DMS153 treated with DMSO at 0.1 percent for 48 hours (cell line): ENCODE measurements around the gene YES1.
A peak's percentile ranks its signal among the peaks of the same experiment; 100 is the strongest.

Experiments
- DNase-seq: peaks from one replicate; lab custom pipeline; 2025; ENCODE audit not compliant: unreplicated experiment; lab: John Stamatoyannopoulos, UW

YES1 gene

DNA sequence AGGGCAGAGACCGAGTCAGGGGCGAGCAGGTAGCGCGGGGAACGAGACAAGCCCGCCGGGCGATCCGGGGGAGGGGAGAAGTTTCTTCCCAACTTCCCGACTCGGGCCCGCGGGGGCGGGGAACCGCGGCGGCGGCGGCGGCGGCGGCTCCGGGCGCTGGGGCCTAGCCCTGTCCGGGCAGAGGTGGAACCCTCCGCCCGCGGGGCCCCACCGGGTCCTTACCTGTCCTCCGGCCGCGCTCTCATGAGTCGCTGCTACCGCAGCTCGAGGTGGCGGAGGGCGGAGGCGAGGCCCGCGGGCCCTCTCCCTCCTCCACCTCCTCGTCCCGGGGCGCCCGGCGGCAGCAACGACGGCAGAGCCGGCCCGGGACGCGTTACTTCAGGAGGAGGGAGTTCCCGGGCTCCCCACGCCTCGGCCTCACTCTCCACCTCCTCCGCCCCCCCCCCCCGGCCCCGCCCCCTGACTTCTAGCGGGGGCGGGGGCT, at the start of gene YES1:
TSS of gene YES1 (minus strand) at position 351 of the 484 bp plus-strand sequence. CDS start 55,415 bp downstream, outside the sequence.
- peak; percentile 7 for DNase-seq

DNA sequence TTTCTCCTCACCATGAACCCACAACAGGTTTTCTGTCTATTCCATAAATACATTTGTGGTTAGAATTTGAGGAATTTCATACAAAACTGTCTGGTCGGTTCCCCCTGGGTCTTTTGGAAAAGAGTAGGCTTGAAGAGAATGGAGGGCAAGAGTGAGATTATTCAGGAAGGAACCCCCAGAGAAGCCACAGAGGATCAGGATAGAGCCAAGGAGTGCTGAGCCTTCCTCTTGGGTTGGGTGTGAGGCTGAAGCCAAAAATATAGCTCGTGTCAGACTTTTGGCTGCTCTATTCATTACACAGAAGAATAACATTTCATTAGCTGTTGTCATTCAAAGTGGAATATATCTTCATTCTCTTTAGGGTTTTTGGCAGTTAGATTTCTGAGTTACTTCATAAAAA, 45.9 kb upstream of the YES1 start:
- DNase-seq: no peak

DNA sequence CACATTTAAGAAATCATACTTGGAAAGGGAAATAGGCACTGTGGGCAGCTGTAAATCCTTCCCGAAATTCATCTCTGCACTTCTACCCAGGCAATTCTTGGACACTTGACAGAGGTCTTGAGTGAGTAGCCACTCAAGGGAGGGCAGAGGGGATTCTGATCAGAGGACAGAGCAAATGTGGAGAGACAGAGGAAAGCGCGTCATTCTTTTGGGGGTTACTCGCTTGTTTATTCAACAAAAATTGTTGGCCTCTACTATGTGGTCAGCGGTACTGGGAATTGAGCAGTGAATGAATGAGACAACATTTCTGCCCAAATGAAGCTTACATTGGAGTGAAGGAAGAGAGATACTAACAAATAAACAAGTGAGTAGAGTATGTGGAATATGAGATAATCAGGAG, 41.4 kb upstream of the YES1 start:
- DNase-seq: no peak

DNA sequence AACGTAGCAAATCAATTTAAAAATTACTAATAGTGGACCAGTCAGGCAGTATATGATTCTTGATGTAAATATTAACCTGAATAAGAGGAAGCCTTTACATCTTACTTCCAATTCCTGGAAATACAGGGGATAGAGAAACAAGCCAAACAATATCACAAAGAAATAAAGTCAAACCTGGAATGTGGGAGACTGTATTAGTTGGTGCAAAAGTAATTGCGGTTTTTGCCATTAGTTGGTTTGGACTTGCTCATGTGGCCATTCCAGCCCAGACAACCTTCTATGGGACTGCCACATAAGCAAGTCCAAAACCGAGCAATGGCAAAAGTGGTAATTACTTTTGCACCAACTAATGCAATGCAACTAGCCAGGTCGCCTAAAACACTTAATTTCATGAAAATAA, 38.9 kb upstream of the YES1 start:
- no peak for DNase-seq

DNA sequence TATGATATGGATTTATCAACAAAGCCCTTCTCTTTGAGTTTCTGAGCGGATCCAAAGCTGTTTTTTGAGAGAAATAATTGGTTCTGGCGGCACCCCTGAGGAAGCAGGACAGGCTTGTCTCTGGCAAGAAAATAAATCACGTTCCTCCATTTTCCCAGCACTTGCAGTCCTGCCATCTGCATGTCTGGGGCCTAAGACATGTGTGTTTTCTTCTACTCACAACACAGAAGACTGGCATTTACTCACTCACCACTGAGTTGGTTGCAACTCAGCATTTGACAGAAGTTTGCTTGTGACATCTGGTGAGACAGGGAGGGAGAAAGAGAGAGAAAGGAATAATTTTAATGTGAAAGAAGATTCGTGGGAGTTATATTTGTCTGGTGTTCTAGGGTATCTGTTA, 37.0 kb upstream of the YES1 start:
- DNase-seq: no peak

DNA sequence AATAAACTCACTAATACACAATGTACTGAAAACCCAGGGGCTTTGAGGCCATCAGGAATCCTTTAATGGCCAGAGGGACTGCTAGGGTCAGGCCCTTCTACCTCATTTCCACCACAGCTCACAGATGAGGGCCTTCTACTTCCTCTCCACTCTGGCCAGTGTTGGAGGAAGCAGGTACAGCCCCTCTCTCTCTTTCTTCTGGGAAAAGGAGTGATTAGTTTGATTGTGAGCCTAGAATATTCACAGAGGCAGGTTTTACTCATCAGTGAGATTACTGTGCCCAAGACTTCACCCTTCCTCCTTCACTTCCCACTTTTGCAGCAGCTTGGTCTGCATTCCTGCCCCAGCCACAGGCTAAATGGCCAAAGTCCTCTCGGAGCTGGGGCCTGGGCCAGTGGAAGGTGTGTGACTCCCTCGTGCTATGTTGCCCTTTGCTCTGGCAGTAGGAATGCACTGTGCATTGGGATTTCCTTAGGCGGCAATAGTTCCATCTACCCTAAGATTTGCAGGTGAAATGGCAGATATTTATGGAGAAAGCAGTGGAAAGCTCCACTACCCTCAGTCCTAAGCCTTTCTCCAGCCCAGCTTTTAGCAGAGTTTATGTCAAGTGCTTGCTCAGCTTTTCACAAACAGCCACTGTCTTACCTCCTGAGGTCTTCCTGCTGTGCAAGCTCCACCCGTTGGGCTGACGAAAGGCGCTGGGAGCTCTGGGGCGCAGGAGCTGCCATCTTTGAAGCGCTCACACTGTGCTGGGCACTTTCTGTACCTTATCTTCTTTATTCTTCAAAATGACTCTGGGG, 36.2 kb upstream of the YES1 start:
- DNase-seq: no peak

DNA sequence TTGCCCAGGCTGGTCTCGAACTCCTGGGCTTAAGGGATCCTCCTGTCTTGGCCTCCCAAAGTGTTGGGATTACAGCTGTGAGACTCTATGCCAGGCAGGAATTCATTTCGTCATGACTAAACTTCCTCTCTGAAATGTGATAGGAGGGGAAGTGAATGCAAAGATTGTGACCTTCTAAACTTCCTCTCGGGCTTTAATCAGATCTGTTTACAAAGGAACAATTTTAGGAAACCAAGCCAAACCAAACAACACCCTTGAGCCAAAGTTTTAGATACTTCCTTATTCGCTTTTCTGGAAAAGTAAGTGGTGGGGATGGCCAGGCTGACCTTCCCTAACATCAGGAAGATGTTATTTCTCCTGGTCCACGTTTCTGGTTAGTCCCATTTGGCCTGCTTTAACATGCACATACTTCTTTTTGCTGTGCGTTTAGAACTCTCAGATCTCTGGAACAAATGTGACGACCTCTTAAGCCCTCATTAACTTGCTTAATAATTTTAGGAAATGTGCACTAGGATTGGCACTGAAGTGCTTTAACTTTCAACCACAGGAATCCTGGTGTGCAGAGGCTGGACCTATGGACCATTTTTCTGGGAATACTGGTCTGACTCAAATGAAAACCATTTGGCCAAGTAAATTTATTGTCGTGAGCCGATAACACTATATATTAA, 33.2 kb upstream of the YES1 start:
- no peak for DNase-seq

DNA sequence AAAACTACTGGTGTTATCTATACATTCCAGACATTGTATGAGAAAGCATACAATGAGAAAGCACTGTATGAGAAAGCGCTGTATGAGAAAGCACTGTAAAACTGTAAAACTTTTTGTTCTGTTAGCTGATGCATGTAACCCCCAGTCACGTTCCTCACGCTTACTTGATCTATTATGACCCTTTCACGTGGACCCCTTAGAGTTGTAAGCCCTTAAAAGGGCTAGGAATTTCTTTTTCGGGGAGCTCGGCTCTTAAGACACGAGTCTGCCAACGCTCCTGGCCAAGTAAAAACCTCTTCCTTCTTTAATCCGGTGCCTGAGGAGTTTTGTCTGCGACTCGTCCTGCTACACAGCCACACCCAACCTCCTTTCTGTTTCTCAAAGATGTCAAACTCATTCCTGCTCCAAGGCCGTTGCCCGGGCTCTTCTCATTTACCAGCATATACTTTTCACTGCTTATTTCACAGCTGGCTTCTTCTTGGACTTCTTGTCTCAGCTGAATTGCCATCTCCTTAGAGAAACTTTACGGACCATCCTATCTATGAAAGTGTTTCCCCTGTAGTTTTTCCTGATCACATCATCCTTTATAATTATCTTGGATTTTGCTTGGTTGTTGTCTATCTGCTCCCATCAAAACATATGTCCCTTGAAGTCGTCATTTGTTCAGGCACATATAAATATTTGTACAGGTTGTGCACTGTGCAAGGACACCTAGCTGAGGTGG, 29.8 kb upstream of the YES1 start:
- DNase-seq: no peak

DNA sequence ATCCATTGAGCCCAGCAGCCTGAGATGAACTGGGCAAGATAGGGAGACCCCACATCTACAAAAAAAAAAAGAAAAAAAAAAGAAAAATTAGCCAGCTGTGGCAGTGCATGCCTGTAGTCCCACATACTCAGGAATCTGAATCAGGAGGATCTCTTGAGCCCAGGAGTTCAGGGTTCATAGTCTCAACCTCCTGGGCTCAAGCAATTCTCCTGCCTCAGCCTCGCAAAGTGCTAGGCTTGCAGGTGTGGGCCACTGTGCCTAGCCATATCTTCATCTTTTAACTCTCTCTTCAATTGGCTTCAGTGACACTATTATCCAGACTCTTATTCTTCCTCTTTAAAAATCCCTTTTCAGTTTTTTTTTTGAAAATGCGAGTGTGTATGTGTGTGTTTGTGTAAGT, 28.5 kb upstream of the YES1 start:
- DNase-seq: no peak

DNA sequence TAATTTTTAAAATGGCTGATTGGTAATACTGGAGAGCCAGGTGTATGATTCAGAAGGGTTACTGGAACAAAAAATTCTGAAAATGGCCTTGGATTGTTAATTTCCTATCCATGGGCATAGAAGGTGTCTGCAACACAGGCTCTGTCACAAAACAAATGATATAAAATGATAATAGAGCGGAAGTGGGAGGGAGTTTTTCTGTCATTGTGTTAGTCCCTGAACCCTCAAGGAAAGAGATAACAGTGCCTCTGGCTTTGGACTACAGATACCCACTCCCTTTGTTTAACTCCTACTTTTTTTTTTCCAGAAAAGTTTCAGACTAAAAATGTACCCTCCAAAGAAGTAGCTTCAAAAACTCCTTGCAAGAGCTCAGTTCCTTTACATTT, 28.0 kb upstream of the YES1 start:
- no peak for DNase-seq

DNA sequence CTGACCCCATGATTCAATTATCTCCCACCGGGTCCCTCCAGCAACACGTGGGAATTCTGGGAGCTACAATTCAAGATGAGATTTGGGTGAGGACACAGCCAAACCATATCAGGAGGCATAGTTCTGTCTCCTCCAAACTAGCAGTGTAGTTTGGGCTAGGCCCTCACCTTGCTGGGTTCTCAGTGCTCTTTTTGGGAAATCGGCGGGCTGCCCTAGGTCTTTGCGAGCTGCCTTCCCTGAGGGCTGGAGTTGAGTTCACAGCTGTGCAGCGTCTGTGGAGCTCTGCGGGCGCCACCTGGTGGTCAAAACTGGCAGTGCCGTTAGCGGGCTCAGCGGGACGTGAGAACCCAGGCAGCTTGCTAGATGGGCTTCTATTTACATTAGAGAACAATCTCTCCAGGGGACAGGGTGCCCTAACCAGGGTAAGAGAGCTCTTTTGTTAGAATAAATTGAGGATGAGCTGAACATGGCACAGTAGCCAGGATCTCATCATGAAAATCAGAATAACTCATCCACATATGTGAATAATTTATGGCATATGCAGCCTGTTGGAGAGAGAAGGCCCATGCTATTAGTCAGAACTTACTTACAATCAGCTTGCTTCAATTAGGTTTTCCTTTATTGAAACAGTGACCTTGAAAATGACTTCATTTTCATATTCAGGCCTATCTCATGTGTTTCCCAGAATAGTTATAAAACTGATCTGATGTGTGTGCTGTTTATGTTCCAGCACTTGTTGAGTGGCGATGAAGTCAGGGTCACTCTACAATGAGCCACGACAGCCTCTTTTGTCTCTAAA, 27.4 kb upstream of the YES1 start:
- DNase-seq: peak; percentile 0

DNA sequence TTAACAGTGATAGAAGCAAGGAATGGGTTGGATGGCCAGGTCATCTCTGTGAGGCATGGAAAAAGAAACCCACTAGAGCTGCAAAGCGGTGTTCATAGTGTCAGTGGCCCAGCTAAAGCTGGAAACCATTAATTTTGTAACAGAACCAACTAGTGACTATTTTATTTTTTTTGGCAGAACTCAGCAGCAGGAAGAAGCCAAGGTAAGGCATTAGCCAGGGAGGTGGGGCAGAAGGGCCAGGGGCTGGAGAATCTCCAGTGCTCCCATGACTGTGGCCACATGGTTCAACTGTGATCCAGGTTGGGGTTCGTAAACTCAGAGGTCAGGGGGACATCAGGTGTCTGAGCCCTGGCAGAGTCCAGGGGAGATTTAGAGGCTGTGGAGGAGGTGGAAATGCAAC, 25.9 kb upstream of the YES1 start:
- DNase-seq: no peak

DNA sequence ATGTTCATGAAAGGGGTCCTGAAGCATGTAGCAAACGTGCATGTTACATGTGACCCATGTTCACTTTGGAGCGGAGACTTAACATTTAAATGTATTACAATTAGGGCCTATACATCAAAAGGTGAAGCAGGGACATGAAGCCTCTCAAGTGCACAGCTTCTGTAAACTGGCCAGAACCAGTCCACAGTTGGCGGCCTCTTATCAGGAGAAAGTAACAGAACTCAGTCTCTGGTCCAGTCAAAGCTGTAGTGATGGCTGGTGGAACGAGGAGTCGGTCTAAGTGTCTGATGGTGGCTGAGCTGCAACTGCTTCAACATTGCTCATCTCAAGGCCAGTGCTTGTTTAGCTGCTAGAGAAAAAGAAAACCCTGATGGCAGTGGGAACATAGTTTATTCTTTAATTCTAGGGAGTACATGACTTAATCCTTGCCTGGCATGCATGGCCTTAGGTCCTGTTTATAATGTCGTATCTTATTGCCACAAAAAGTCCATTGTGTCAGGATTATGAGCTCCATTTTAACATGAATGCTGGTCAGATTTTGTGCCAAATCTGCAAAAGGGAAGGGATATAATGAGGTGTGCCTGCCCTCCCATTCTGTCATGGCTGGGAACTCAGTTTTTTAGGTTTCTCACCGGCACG, 22.2 kb upstream of the YES1 start:
- no peak for DNase-seq

DNA sequence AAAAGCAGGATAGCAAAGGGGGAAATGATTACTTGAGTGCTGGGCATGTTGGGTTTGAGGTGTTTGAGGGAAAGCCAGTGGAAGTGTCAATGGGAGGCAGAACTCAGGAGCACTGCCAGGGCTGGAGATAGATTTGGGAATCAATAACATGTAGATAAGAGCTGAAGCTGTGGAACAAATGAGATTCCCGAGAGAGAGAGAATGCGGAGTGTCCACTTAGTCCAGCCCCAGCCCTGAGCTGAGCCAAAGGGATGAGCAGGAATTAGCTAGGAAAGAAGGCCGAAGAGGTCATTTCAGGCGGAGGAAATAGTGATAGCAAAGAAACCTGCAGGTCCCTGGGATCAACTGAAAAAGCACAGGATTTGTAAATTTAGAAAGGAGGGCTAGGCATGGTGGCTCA, 21.2 kb upstream of the YES1 start:
- DNase-seq: no peak

DNA sequence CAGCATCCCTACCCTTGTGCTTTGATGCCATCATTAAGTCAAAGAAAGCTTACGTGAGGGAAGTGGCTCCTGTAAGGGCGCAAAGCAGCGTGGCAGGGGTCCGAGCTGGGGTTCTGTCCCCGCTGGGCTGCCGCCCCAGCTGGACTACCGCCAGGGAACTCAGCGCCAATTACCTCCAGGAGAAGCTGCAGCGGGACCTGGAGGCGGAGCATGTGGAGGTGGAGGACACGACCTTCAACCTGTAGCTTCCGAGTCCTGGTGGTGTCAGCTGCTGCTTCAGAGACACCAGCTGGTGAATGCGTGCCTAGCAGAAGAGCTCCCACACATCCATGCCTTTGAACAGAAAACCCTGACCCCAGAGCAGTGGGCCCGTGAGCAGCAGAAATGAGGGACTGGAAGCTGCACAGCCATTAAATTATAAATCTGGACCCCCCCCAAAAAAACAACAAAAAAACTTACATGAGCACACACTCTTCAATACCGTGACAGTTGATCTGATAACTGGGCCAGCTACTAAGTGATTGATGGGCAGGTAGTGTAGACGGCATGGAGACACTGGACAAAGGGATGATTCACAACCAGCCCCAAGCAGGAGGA, 20.1 kb upstream of the YES1 start:
- DNase-seq: no peak

DNA sequence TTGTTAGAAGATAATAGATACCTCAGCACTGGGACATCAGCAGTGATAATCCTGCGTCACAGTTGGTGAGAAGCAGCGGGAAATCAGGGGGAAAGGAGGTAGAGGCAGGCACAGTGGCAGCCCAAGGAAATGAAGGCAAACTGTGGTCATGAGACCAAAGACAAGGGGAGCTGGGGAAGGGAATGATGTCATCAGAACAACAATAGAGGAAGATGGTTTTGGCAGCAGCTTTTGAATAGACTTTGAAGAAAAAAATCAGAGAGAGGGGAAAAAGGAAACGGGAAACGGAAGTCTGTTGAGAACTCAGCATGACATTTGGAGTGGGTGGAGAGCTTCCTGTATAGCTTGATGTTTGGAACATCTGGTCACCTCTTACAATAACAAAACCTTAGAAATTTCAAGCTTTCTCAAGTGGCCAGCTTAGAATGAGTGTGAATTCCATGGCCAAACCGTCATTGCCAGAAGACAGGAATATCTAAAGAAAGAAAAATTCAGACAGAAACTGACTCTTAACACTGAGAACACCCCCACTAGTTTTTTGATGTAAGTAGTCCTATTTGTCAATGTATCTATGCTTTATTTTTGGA, 18.4 kb upstream of the YES1 start:
- DNase-seq: no peak

DNA sequence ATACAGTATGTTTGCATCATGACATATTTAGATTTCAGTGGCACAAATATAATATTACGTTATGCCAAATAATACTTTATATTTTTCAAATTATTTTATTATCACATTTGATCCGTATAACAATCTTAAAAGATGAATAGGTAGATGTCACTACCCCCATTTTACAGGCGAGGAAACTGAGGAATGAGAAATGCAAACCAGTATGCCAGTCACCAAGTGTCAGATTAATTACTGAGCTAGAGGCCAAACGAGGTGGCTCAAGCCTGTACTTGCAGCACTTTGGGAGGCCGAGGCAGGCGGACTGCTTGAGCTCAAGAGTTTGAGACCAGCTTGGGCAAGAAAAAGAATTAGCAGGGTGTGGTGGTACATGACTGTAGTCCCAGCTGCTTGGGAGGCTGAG, 17.4 kb upstream of the YES1 start:
- DNase-seq: no peak

DNA sequence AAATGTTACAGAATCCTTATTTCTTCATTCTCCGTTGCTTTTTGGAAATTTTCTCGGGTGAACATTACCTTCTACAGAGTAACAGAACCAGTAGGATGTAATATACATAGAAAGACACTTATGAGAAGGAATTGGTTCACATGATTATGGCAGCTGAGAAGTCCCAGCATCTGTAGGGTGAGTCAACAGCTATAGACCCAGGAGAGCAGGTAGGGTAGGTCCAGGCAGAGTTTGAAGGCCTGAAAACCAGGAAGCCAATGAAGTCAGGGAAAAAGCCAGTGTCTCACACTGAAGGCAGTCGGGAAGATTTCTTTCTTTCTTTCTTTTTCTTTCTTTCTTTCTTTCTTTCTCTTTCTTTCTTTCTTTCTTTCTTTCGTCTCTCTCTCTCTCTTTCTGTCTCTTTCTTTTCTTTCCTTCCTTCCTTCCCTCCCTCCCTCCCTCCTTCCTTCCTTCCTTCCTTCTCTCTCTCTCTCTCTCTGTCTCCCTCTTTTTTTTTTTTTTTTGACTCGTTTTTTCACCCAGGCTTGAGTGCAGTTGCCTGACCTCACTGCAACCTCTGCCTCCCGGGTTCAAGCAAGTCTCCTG, 15.1 kb upstream of the YES1 start:
- no peak for DNase-seq

DNA sequence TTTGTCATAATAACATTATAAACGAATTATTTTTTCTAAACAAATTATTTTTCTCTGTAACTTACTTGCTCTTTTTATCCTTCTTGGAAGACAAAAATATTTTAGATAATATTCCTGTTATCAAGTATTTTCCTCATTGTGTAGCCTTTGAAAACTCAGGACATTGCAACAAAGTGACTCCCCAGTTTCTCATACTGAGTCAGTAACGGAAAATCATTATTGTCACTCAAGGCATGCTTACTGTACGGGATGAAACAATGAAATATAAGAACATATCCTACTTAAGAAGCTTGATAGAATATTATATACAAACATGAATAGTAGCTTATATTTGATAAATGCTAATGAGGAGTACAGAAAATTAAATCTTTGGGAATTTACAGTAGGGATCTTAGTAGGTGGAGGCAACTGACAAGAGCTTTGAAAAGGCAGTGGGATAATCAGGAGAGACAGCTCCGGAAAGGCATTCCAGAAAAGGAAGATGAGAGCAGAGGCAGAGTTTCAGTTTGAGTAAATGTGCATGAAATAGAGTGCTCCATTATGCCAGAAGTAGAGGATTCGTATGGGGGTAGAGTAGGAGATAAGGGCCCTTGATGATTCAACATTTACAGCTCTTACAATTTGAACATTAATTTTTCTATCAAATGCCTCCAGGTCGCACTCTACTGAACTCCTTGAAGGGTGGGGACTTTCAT, 14.0 kb upstream of the YES1 start:
- no peak for DNase-seq
